Activated B cell treated with CpG ODN at 0.5 μM for 24 hours (primary cell): ENCODE results near the gene TRAF3IP1. TPM values are rescaled to one million over a fixed set of nuclear protein-coding genes. Genes with fewer than 3 reads are reported as not detected.
"Not testable (repeated sequence)": the region's sequence is repeated elsewhere in the genome, so short reads cannot be mapped to it uniquely, and the experiment has no call there.

Experiments used
- ATAC-seq: fragments of 200-7000 bp; cut with Tn5 transposase; one replicate; pipeline ENCODE4 v1.10.0; 2021; ENCODE audit warnings: low read depth, mild to moderate bottlenecking, moderate library complexity
- CTCF ChIA-PET: fragments of 350-600 bp; sonication (Branson Sonifier 250); formaldehyde crosslinking; loops from one replicate; lab custom pipeline; 2021; ENCODE audit warnings: antibody characterized with exemption; lab: Charles Lee
- POLR2A ChIA-PET: fragments of 350-600 bp; sonication (Branson Sonifier 250); formaldehyde crosslinking; loops from one replicate; lab custom pipeline; 2021; ENCODE audit warnings: antibody characterized with exemption; lab: Charles Lee
- DNase-seq: peaks from one replicate; pipeline ENCODE4 v3.0.0; 2022
- H3K27ac Mint-ChIP-seq: one replicate; pipeline ENCODE4 v1.8.0; 2020; ENCODE audit warnings: mixed read lengths
- H3K27me3 Mint-ChIP-seq: one replicate; pipeline ENCODE4 v1.8.0; 2021; ENCODE audit warnings: mixed read lengths
- H3K36me3 Mint-ChIP-seq: one replicate; pipeline ENCODE4 v1.8.0; 2021; ENCODE audit warnings: low read depth, mixed read lengths
- H3K4me1 Mint-ChIP-seq: one replicate; pipeline ENCODE4 v1.8.0; 2021; ENCODE audit warnings: mixed read lengths
- H3K4me3 Mint-ChIP-seq: one replicate; pipeline ENCODE4 v1.8.0; 2020; ENCODE audit warnings: mild to moderate bottlenecking, mixed read lengths
- H3K9me3 Mint-ChIP-seq: one replicate; pipeline ENCODE4 v1.8.0; 2020; ENCODE audit warnings: mixed read lengths
- intact Hi-C: fragments of 100-400 bp; cut with micrococcal nuclease; formaldehyde crosslinking; loops from one replicate; pipeline ENCODE4 v1.15.1; 2024
- total RNA-seq: library from RNA; stranded (reverse); gene quantifications from 2 replicates; pipeline ENCODE4 v1.2.3, GENCODE V29; 2022
- TF ChIP-seq, protein P1 (sequence below): fragments of 200-600 bp; IDR thresholded peaks from one replicate; pipeline ENCODE4 v1.8.0; 2022; ENCODE audit warnings: antibody characterized with exemption, mild to moderate bottlenecking

TRAF3IP1 gene
- total RNA-seq, 1 donor from 2014 or later: 9.9 TPM

DNA sequence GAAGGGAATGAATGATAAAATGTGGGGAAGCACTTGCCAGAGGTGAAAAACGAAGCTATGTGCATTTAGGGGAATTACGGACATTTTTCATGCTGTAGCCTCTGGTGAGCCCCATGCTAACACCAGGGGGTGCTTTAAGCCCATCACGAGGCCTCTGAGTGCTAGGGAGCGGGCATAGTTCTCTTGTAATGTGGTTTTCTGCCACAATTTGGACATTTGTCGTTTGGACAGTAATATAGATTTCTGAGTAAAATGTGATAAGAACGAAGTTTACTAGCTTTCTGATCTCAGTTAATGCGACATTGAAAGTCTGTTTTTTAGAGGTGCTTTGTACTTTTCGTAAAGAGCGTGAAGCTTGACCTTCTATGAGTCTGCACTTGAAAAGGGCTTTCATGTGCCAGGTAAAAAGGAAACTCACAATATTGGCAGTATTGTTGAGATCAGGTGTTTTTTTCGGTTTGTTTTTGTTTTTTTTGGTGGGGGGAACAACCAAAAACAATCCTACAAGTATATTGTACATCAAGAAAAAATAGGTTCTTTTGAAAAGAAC, 50.6 kb downstream of the TRAF3IP1 start:
- TF ChIP-seq, protein P1, sequence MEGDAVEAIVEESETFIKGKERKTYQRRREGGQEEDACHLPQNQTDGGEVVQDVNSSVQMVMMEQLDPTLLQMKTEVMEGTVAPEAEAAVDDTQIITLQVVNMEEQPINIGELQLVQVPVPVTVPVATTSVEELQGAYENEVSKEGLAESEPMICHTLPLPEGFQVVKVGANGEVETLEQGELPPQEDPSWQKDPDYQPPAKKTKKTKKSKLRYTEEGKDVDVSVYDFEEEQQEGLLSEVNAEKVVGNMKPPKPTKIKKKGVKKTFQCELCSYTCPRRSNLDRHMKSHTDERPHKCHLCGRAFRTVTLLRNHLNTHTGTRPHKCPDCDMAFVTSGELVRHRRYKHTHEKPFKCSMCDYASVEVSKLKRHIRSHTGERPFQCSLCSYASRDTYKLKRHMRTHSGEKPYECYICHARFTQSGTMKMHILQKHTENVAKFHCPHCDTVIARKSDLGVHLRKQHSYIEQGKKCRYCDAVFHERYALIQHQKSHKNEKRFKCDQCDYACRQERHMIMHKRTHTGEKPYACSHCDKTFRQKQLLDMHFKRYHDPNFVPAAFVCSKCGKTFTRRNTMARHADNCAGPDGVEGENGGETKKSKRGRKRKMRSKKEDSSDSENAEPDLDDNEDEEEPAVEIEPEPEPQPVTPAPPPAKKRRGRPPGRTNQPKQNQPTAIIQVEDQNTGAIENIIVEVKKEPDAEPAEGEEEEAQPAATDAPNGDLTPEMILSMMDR: no peak
- ChIA-PET CTCF (interaction anchor here (0.6 to 3.0 kb wide), 4 partner anchors 9 to 416 kb away, joined by 3 to 19 read pairs (median 3); no protein-coding TSS in a partner anchor), POLR2A (no interaction called here)
- Mint-ChIP-seq H3K27me3 (no peaks in the 10 kb centered on the region), H3K9me3 (peaks cover 5% of the 10 kb centered on the region), H3K36me3 (peaks cover 2% of the 10 kb centered on the region), H3K4me1 (no peaks in the 10 kb centered on the region), H3K4me3 (no peak overlapping the region), H3K27ac (no peak overlapping the region)
- DNase-seq: no peak
- intact Hi-C loops: loop anchor here (1.0 to 2.0 kb wide), 4 partner anchors 56 to 1772 kb away; partner anchors contain the start of gene ASB1
- peak; percentile 66 for ATAC-seq

GRCh38 chr2:238372277-238372676, 52.0 kb downstream of the TRAF3IP1 start:
- DNase-seq, intact Hi-C loops, H3K9me3 Mint-ChIP-seq, H3K27ac Mint-ChIP-seq, CTCF ChIA-PET, POLR2A ChIA-PET, H3K27me3 Mint-ChIP-seq, ATAC-seq, H3K36me3 Mint-ChIP-seq, H3K4me1 Mint-ChIP-seq, H3K4me3 Mint-ChIP-seq: not testable (repeated sequence)

DNA sequence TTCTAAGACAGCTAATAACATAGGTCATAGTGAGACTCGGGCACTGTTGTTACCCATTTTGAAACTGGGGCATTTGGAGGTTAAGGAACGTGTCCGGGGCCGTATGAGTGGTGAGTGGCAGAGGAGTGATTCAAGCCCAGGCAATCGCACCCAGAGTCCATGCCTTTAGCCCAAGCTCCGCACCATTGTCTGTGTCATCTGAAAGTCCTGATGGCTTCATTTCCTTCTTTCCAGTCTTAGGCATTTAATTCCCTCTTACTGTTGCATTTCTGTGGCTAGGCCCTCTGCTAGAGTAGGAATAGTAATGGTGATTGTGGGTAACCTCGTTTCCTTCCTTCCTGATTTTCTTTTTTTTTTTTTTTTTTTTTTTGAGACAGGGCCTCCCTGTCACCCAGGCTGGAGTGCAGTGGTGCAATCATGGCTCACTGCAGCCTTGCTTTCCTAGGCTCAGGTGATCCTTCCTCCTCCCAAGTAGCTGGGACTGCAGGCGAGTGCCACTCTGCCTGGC, 56.6 kb downstream of the TRAF3IP1 start:
- Mint-ChIP-seq H3K9me3 (peaks cover 5% of the 10 kb centered on the region), H3K4me3 (no peak overlapping the region), H3K4me1 (peaks cover 10% of the 10 kb centered on the region), H3K27ac (no peak overlapping the region), H3K36me3 (peaks cover 7% of the 10 kb centered on the region), H3K27me3 (no peaks in the 10 kb centered on the region)
- ATAC-seq (no peak), DNase-seq (no peak)
- POLR2A ChIA-PET: no interaction called here
- CTCF ChIA-PET: no interaction called here
- intact Hi-C loops: no loop called here
- TF ChIP-seq, protein P1: no peak

DNA sequence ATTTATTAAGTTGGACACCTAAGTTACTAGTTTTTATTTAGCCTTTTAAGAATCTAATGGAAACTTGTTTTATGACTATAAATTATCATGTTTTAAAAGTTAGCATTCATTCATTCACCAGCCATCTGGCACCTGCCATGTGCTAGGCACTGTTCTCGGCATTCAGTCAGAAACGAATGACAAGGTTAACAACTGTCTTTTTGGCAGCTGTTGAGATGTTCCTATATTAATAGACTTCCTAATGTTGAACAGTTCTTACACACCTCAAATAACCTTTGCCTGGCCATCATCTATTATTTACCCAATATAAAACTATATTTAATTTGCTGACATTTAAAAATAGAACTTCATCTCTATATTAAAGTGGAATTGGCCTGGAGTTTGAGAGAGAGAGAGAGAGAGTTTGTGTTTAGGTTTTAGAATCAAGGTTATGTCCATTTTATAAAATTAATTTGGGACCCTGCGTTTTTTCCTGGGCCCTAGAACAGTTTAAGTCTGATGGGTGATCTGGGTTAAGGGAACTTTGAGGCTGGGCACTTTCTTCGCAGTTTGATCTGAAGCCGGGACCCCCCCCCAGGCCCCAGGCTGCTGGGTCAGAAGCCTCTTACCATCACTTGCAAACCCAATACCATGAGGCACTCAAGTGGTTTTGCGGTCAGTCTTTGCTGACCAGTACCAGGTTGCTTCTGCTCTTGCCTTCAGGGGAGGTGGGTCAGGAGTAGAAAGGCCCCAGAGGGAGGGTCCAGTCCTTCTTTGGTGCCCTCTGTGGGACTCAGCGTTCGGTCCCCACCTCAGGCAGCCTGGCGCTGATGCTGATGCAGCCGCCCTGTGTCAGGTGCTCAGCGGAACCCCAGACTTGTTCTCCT, 58.1 kb downstream of the TRAF3IP1 start:
- peaks cover 5% of the 10 kb centered on the region for H3K9me3 Mint-ChIP-seq

DNA sequence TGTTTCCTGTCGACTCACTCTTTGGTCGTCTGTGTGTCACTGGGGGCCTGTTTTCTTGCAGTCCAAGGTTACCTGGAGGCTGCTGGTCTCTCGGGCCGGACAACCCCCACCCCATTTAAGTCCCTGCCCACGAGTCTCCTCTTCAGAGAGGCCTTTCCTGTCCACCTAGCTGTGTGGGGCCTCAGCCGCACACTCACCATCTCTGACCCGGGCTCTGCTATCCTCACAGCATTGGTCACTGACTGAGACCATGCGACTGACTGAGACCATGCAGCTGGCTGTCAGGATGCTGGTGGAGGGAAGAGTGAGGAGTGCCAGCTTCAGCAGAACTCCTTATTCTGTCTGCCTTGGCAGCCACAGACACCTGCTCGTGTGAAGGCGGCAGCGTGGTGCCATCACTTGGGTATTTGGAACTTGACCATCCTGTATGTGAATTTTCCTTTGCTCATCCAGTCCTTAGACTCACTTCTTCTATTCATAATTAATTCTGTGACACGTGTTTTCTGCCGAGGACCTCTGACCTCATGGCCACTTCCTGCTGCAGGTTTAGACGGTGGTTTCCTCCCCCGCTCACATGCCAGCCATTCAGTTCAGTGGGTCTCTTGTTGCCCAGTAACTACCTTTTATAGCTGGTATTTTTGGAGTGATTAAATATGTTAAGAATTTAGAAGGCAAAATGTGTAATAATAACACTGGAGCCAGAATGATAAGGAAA, 58.9 kb downstream of the TRAF3IP1 start:
- peaks cover 6% of the 10 kb centered on the region for H3K36me3 Mint-ChIP-seq
- intact Hi-C loops: no loop called here
- peaks cover 6% of the 10 kb centered on the region for H3K9me3 Mint-ChIP-seq
- peaks cover 10% of the 10 kb centered on the region for H3K4me1 Mint-ChIP-seq
- POLR2A ChIA-PET: no interaction called here
- CTCF ChIA-PET: no interaction called here
- H3K4me3 Mint-ChIP-seq: no peak overlapping the region
- H3K27me3 Mint-ChIP-seq: no peaks in the 10 kb centered on the region
- TF ChIP-seq, protein P1: no peak
- H3K27ac Mint-ChIP-seq: no peak overlapping the region
- ATAC-seq (no peak), DNase-seq (no peak)

More for the DNA sequence above, 58.1 kb downstream of the TRAF3IP1 start:
- ATAC-seq: no peak
- POLR2A ChIA-PET: no interaction called here
- no peaks in the 10 kb centered on the region for H3K27me3 Mint-ChIP-seq
- TF ChIP-seq, protein P1: no peak
- CTCF ChIA-PET: no interaction called here
- DNase-seq: no peak
- peaks cover 6% of the 10 kb centered on the region for H3K36me3 Mint-ChIP-seq
- intact Hi-C loops: no loop called here
- peaks cover 10% of the 10 kb centered on the region for H3K4me1 Mint-ChIP-seq
- no peak overlapping the region for H3K27ac Mint-ChIP-seq
- no peak overlapping the region for H3K4me3 Mint-ChIP-seq
